Measurements from ENCODE around the gene ASTN2.

- no peak for TF ChIP-seq CTCF (IDR thresholded peaks at IDR 0.05; ENCODE audit: insufficient read depth, low read depth, low read length)
- TF ChIP-seq EZH2 (IDR thresholded peaks at IDR 0.05; ENCODE audit: insufficient read depth, low read length) = no peak
These were observed 110.3 kb downstream of the ASTN2 start for GRCh38 chr9:117304549-117304948.
